Mesenchymal stem cell (in vitro differentiated cells and primary cell): ENCODE measurements around the gene RTL10.
A peak's percentile ranks its signal among the peaks of the same experiment; 100 is the strongest.

Experiments
- DNase-seq: peaks from one replicate; pipeline ENCODE4 v3.0.0-alpha.2; 2013
- H2AFZ ChIP-seq: one replicate; pipeline ENCODE4 v1.6.1; 2013; ENCODE audit warnings: low read depth, mild to moderate bottlenecking, control low read depth, inconsistent platforms, low read length, moderate library complexity
- H2AK5ac ChIP-seq: 2 replicates; pipeline ENCODE4 v1.6.1; 2013; ENCODE audit warnings: low read length, moderate library complexity, mild to moderate bottlenecking, inconsistent platforms; ENCODE audit not compliant: severe bottlenecking
- H2BK120ac ChIP-seq: one replicate; pipeline ENCODE4 v1.6.1; 2013; ENCODE audit warnings: low read depth, mild to moderate bottlenecking, inconsistent platforms, low read length, moderate library complexity
- H2BK12ac ChIP-seq, 2 experiments: one replicate each; pipeline ENCODE4 v1.6.1; 2013; ENCODE audit warnings: inconsistent platforms in 2 of 2, low read length in 2 of 2, mild to moderate bottlenecking in 2 of 2, moderate library complexity in 2 of 2, control low read depth in 1 of 2
- H2BK15ac ChIP-seq: one replicate; pipeline ENCODE4 v1.6.1; 2013; ENCODE audit warnings: mild to moderate bottlenecking, low read depth, inconsistent platforms; ENCODE audit not compliant: poor library complexity, severe bottlenecking
- H2BK5ac ChIP-seq: 2 replicates; pipeline ENCODE4 v1.6.1; 2013; ENCODE audit warnings: low read depth, mild to moderate bottlenecking, low read length, control low read depth, inconsistent platforms; ENCODE audit not compliant: poor library complexity, severe bottlenecking
- H3K14ac ChIP-seq, 2 experiments: one replicate each; pipeline ENCODE4 v1.6.1; 2013; ENCODE audit warnings: inconsistent platforms in 2 of 2, low read length in 2 of 2, control low read depth in 1 of 2, mild to moderate bottlenecking in 1 of 2, moderate library complexity in 1 of 2
- H3K18ac ChIP-seq, 2 experiments: one replicate each; pipeline ENCODE4 v1.6.1; 2013; ENCODE audit warnings: inconsistent platforms in 2 of 2, low read length in 2 of 2, control low read depth in 1 of 2, low read depth in 1 of 2, mild to moderate bottlenecking in 1 of 2
- H3K23ac ChIP-seq, 2 experiments: one replicate each; pipeline ENCODE4 v1.6.1; 2013; ENCODE audit warnings: inconsistent platforms in 2 of 2, low read length in 2 of 2, mild to moderate bottlenecking in 2 of 2, moderate library complexity in 2 of 2, control low read depth in 1 of 2
- H3K27ac ChIP-seq: 2 replicates; pipeline ENCODE4 v1.5.1; 2013; ENCODE audit warnings: mild to moderate bottlenecking, moderate library complexity, low read length, control low read depth, inconsistent platforms; ENCODE audit not compliant: poor library complexity, severe bottlenecking
- H3K27me3 ChIP-seq, 2 experiments: 2 replicates each; pipeline versions ENCODE4 v1.6.1 to v1.7.0; 2013; ENCODE audit warnings: low read length in 2 of 2, mild to moderate bottlenecking in 2 of 2, moderate library complexity in 2 of 2, control low read depth in 1 of 2, inconsistent platforms in 1 of 2; ENCODE audit not compliant: control insufficient read depth in 1 of 2, insufficient read depth in 1 of 2
- H3K36me3 ChIP-seq, 2 experiments: 2 replicates each; pipeline versions ENCODE4 v1.6.1 to v1.7.0; 2013; ENCODE audit warnings: low read length in 2 of 2, control low read depth in 1 of 2, inconsistent platforms in 1 of 2, low read depth in 1 of 2, mild to moderate bottlenecking in 1 of 2; ENCODE audit not compliant: insufficient read depth in 2 of 2, control insufficient read depth in 1 of 2
- H3K4ac ChIP-seq, 2 experiments: one replicate each; pipeline ENCODE4 v1.6.1; 2013; ENCODE audit warnings: inconsistent platforms in 2 of 2, low read length in 2 of 2, mild to moderate bottlenecking in 2 of 2, moderate library complexity in 2 of 2, control low read depth in 1 of 2, low read depth in 1 of 2
- H3K4me1 ChIP-seq: 2 replicates; pipeline ENCODE4 v1.6.1; 2013; ENCODE audit warnings: low read depth, low read length, control low read depth; ENCODE audit not compliant: control insufficient read depth, insufficient read depth
- H3K4me2 ChIP-seq: 2 replicates; pipeline ENCODE4 v1.6.1; 2013; ENCODE audit warnings: low read length, mild to moderate bottlenecking, inconsistent platforms; ENCODE audit not compliant: poor library complexity, severe bottlenecking
- H3K4me3 ChIP-seq, 2 experiments: 2 replicates each; pipeline versions ENCODE4 v1.5.1 to v1.7.0; 2013; ENCODE audit warnings: low read length in 2 of 2, mild to moderate bottlenecking in 2 of 2, control low read depth in 1 of 2, low read depth in 1 of 2; ENCODE audit not compliant: insufficient read depth in 1 of 2
- H3K79me1 ChIP-seq: replicated peaks from 2 replicates; pipeline ENCODE4 v1.6.1; 2013; ENCODE audit warnings: mild to moderate bottlenecking, control low read depth, low read length, inconsistent platforms; ENCODE audit not compliant: poor library complexity, severe bottlenecking
- H3K9ac ChIP-seq: 2 replicates; pipeline ENCODE4 v1.7.0; 2013; ENCODE audit warnings: mild to moderate bottlenecking, low read length, moderate library complexity
- H3K9me3 ChIP-seq: 2 replicates; pipeline ENCODE4 v1.7.0; 2013; ENCODE audit warnings: mild to moderate bottlenecking, low read length; ENCODE audit not compliant: control insufficient read depth
- H4K8ac ChIP-seq: one replicate; pipeline ENCODE4 v1.6.1; 2013; ENCODE audit warnings: inconsistent platforms, mild to moderate bottlenecking, low read length, moderate library complexity
- H4K91ac ChIP-seq: one replicate; pipeline ENCODE4 v1.6.1; 2013; ENCODE audit warnings: mild to moderate bottlenecking, low read length, inconsistent platforms
- WGBS: methylation state at CpG from one replicate; pipeline ENCODE4 v1.1.7; 2013; ENCODE audit warnings: mixed read lengths; 5-methylcytosine and 5-hydroxymethylcytosine counted together

Gene RTL10

DNA sequence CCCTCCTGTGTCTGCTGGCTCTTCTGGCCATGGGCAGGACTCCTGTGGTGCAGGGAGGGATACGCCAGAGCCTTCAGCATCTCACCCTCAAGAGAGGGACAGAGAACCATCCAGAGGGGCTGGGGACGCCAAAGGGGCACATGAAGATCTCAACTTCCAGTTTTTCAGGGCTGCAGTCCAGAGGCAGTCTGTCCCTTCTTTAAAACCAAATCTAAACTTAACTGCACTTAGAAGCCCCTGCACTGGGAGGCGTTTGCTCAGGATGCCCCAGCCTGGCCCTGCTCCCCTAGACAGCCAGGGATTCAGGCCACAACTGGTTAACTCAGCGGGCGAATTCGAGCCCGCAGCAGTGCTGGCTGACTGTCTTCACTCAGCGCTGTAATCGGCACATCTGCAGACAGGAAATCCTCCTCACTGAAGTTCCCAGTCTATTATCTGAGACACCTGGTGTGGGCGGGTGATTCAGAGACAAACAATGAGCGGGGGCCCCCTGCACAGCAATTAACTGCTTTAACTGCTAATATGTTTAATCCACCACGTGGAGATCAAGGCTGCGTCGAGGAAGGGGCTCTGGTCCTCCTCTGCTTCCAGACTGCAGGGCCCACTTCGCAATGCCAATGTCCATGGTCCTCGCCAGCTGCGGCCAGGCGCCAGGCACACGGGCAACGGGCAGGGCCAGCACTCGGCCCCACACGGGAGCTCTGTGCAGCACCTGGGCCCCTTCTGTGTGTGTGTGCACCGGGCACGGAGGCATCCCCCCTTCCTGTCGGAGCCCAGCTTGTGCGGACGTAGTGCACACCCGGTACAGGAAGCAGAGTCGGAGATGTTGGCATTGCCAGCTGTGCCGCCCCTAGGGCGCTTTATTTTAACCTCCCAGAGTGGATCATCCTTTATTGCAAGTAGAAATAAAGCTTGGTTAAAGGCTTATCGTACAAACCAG is 36.9 kb upstream of the RTL10 start:
- Histone ChIP-seq H3K18ac (peak overlapping the region; percentile 74 to 96), H3K9me3 (no peaks in the 10 kb centered on the region), H3K79me1 (no peaks in the 10 kb centered on the region), H3K4ac (peak overlapping the region; percentile 58 to 75), H2AK5ac (peak overlapping the region; percentile 83), H3K23ac (peak overlapping the region in 1 of 2 experiments; percentile 57), H3K4me1 (peaks cover 41% of the 10 kb centered on the region), H2BK15ac (peak overlapping the region; percentile 52), H3K27me3 (no peaks in the 10 kb centered on the region), H3K4me3 (no peak overlapping the region), H2AFZ (no peak overlapping the region), H2BK5ac (peak overlapping the region; percentile 80), H4K8ac (peak overlapping the region; percentile 96), H2BK12ac (peak overlapping the region; percentile 64 to 67), H3K36me3 (peaks cover 10 to 21% of the 10 kb centered on the region in 2 experiments), H4K91ac (peak overlapping the region; percentile 99), H3K14ac (peak overlapping the region in 1 of 2 experiments; percentile 80), H3K27ac (peak overlapping the region; percentile 88), H3K9ac (no peak overlapping the region), H3K4me2 (peak overlapping the region; percentile 42), H2BK120ac (peak overlapping the region; percentile 77)
- DNase-seq: peak; percentile 79
- WGBS: 17% methylated on average over 32 of the region's 32 CpGs

DNA sequence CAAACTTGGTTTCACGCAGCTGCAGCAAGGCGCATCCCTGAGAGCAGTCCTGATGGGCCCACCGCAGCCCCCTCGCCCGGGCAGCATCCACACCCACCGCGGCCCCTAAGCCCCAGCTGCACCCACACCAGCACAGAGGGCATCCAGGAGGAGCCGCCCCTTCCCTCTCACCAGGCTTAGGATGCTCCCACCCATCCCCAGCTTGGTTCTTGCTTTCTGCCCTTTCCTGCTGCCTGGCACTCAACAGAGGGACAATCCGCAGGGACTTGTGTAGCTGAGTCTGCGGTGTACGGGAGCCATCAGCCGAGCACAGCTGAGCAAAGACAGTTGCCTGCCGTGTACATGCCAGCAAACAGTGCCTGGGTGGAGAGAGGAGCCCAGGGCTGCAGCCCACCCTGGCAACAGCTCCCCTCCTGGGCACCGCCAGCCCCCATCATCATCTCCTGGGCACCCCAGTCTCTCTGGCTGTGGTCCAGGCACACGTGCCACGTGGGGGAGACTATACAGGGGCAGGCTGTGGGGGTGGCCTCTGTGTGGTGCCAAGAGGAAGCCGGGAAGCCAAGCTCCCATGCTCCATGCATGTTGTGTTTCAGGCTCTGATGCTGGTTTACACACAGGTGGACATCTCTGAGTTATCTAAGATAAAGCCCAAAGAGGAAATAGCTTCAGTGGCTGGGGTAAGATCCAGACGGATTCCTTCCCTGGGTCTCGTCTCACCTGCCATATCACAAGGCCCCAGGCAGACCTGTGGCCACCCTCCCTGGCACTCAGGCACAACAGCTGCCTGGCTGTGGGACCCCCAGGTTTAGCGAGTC is 36.0 kb upstream of the RTL10 start:
- H3K4me3 ChIP-seq: no peak overlapping the region
- no peaks in the 10 kb centered on the region for H3K9me3 ChIP-seq
- H2BK120ac ChIP-seq: no peak overlapping the region
- peak overlapping the region; percentile 52 for H2BK15ac ChIP-seq
- H3K4me2 ChIP-seq: no peak overlapping the region
- peak overlapping the region in 1 of 2 experiments; percentile 19 for H3K14ac ChIP-seq
- H4K8ac ChIP-seq: peak overlapping the region; percentile 30
- DNase-seq: no peak
- H2BK5ac ChIP-seq: no peak overlapping the region
- peak overlapping the region; percentile 4 to 67 for H3K18ac ChIP-seq
- H4K91ac ChIP-seq: peak overlapping the region; percentile 81
- peaks cover 10 to 17% of the 10 kb centered on the region in 2 experiments for H3K36me3 ChIP-seq
- H3K4me1 ChIP-seq: peaks cover 48% of the 10 kb centered on the region
- H2BK12ac ChIP-seq: peak overlapping the region; percentile 6 to 49
- H3K9ac ChIP-seq: no peak overlapping the region
- no peaks in the 10 kb centered on the region for H3K27me3 ChIP-seq
- H3K27ac ChIP-seq: peak overlapping the region; percentile 88
- H3K79me1 ChIP-seq: no peaks in the 10 kb centered on the region
- no peak overlapping the region for H3K23ac ChIP-seq
- WGBS: 88% methylated on average over 19 of the region's 20 CpGs
- peak overlapping the region; percentile 58 to 75 for H3K4ac ChIP-seq
- H2AK5ac ChIP-seq: peak overlapping the region; percentile 35
- H2AFZ ChIP-seq: no peak overlapping the region

DNA sequence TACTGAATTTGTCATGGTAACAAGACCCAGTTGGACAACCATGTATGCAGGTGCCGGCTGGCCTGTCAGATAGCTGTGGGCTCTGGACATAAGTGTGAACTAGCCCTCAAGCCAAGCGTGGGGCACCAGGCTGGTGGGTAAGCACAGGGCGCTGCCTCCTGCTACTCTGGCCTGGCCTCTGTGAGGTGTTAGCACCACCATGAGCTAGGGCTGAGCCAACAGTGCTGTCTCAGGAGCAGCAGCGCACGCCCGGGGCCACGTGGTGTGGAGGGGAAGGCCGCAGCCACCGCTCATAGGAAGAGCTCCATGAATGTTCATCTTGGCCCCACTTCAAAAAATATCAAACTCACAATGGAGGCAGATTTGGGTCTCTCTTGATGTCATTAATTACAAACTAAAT is 35.3 kb upstream of the RTL10 start:
- H3K18ac ChIP-seq: no peak overlapping the region
- no peak overlapping the region for H2AFZ ChIP-seq
- 97% methylated on average over 9 of the region's 9 CpGs for WGBS
- no peak overlapping the region for H2BK15ac ChIP-seq
- peaks cover 6 to 11% of the 10 kb centered on the region in 2 experiments for H3K36me3 ChIP-seq
- peak overlapping the region in 1 of 2 experiments; percentile 80 for H3K14ac ChIP-seq
- H2BK120ac ChIP-seq: no peak overlapping the region
- H3K4ac ChIP-seq: peak overlapping the region in 1 of 2 experiments; percentile 28
- H3K4me3 ChIP-seq: no peak overlapping the region
- H2AK5ac ChIP-seq: peak overlapping the region; percentile 85
- H2BK12ac ChIP-seq: peak overlapping the region in 1 of 2 experiments; percentile 7
- no peak overlapping the region for H3K23ac ChIP-seq
- no peak overlapping the region for H3K27ac ChIP-seq
- H4K8ac ChIP-seq: peak overlapping the region; percentile 33
- H3K9ac ChIP-seq: no peak overlapping the region
- H3K4me2 ChIP-seq: no peak overlapping the region
- no peaks in the 10 kb centered on the region for H3K79me1 ChIP-seq
- DNase-seq: no peak
- H3K9me3 ChIP-seq: no peaks in the 10 kb centered on the region
- peak overlapping the region; percentile 70 for H4K91ac ChIP-seq
- H3K4me1 ChIP-seq: peaks cover 48% of the 10 kb centered on the region
- H3K27me3 ChIP-seq: no peaks in the 10 kb centered on the region
- H2BK5ac ChIP-seq: no peak overlapping the region
